DMS153 (cell line): ENCODE measurements around the gene PDGFD.

Source experiments
- DNase-seq: peaks from one replicate; lab custom pipeline; 2025; lab: John Stamatoyannopoulos, UW

Gene PDGFD

DNA sequence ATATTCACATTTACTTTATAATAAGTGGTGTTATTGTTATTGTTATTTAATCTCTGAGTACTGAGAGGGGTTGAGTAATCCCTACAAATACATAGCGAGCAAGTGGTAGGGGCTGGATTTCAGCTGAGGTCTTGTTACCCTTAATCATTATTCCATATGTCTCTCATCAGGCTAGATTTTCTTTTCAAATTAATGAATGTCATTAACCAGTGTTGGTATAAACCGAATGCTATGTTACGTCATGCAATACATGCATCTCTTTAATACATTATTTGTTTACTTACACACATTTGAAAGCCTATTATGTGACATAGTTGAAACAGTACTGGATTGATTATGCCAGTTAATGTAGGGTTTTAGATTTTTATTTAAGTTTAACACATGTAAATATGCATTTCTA is 18.9 kb downstream of the PDGFD start:
- DNase-seq = no peak

DNA sequence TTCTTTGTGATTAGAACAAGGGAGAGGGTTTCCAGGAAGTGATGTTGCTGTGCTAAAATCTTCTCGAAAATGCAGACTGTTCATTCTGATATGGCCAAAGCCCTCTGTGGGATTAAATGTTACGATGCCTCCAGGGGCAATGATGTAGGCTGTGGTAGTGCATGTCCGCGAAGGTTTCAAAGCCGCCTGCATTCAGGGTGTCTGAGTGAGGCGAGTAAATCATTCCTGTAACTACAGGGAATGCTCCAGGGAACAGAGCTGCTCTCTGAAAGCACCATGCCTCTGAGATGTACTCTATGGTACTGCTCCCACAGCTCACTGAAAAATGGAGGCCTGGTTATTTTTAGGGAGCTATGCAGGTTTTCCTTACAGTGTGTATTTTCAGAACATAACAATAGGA is 21.2 kb downstream of the PDGFD start:
- no peak for DNase-seq

DNA sequence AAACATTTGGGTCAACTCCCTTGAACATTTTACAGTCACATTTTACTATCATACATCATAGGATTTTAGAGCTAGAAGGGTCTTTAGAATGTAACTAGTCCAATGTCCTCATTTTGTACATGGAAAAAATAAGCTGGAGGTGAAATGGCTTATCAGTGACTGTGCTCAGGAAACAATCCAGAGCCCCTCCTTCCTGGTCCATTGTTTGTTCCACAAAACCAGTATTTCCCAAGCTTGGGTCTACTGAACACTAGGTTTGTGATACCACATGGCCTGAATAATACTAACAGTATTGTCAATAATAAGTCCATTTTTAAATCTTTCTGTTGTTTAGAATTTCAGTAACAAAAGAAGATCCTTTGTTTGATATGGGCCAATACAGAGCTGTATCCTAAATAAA is 27.1 kb downstream of the PDGFD start:
- no peak for DNase-seq

DNA sequence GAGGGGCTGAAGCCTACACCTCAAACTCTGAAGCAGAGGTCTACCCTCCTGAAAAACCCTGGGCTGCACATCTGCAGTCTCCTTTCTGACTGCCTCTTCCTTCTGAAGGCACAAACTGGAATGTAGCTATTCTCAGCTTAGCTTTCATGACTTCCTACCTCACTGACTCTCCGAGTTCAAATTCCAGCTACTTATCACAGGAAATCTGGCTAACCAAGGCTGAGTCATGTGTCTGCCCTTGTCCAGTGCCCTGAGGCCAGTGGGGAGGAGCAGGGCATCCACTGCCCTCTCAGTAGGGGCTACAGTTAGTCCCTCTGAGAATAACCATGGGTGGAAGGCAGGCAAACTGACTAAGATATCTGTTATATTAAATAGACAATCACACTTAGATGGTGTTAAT is 29.2 kb downstream of the PDGFD start:
- DNase-seq = no peak

DNA sequence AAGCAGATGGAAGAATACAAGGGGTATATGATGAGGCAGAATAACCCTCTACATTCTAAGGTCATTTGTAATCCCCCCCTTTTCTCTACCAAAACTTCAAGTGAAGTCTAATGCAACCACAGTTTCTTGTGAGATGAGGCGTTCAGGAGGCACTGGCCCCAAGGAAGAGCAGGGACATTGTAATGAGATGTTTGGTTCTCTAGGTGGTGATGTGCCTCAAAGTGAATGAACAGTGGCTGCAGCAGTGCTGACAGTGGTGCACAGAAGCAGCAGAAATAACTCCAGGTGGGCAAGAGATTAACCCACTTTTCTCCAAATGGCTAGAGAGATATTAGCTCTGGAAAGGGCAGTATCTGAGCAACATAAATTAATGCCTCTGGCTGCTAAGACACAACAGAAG is 33.8 kb downstream of the PDGFD start:
- no peak for DNase-seq

DNA sequence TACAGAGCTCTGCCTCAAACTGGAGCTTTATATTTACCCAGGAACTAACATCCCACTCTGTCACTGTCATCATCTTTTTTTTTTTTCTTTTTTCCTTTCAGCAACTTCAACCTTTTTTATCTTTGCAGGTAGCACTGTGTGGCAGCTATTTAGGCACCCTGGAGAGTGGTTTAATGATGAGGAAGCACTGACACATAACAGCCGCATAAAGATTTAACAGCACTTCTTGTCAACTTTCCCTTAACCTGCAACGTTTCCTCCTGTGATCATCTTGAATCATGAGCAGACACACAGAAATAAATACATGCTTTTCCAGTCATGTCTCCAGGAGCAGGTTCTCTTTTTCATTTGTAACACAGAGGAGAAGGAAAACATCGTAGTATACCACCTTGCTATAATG is 34.8 kb downstream of the PDGFD start:
- DNase-seq = no peak

DNA sequence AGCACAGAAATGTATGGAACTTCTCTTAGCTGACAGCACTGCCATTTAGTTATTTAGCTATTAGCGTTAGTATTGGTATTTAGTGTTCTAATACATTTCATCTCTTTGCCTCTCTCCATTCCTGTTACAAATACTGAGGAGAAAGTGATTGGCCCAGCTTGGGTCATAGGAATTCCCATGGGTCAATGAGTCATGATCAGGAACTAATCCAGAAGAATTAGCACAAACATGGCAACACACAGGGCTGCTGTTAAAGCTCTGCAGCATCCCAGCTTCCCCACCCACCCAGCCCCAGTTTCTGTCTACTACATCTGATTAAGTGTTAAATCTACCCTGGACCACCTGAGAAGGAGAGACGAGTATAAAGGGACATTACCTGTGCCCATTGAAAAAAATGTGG is 36.1 kb downstream of the PDGFD start:
- DNase-seq = no peak

DNA sequence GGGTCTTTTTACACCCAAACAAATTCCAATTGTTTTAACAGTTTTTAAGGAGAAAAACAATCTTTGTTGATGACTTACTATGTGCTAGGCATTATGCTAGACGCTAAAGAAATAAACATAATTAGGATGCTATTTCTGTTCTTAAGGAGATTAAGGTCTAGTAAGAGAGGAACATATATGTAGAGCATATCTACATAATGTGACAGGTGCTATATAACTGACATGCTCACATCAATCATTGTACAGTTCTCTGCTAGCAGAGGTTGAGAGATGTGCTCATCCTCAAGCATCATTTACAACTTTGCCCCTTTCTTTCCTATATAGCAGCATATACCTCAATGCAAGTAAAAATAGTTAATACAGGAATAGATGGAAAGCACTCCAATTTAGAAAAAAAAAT is 37.5 kb downstream of the PDGFD start:
- DNase-seq = no peak

DNA sequence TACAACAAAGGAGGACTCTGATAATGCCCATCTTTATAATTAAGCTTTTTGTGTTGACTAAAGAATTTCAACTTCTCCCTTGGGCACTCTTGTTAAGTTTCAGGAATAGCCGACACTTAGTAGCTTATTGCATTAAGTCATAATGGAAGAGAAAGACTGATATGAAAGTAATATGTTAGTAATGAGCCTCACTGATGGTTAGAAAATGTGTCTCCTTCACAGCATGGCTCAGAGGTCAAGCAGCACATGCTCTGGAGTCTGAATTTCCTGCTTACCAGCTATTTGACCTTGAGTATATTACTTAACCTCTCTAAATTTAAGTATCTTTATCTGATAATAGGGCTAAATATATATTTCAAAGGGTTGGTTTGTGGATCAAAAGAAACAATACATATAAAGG is 39.0 kb downstream of the PDGFD start:
- no peak for DNase-seq

DNA sequence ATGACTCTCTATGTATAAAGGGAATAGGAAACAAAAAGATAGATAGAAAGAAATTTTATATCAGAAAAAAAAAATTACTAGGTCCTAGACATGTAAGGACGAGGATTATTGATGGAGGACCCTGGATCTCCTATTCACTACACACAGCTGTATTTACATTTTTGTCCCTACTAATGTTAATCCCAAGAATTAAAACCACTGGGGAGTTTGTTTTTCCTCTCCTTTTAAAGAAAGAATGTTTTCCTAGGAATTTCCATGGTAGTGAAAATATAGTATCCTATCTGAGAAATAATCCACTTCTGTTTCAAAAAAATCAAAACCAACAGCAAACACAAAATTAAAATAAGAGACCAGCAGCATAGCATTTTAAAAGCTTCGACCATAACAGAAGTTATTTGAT is 41.1 kb downstream of the PDGFD start:
- no peak for DNase-seq

DNA sequence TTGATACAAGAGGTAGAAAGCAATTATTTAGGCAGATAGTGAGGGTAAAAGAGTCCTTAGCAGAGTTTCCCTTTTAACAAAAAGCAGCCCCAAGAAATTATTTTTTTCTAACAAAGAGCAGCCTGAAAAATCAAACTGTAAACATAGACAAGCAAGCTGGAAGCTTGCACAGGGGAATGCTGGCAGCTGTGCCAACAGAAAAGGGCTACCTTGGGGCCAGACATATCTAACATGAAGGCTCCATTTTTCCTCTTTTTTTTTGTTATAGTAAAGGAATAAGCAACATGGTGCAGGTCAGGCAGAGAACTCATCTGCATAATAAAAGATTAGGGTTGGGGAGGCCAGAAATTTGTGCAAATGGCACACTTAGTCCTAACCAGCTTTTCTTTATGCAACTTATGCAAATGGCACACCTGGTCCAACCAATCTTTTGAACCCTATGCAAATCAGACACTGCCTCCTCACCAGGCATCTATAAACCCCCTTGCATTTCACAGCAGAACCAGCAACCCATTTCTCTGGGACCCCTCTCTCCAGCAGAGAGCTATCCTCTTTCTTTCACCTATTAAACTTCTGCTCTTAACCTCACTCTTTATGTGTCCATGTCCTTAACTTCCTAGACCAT is 41.8 kb downstream of the PDGFD start:
- DNase-seq = no peak

DNA sequence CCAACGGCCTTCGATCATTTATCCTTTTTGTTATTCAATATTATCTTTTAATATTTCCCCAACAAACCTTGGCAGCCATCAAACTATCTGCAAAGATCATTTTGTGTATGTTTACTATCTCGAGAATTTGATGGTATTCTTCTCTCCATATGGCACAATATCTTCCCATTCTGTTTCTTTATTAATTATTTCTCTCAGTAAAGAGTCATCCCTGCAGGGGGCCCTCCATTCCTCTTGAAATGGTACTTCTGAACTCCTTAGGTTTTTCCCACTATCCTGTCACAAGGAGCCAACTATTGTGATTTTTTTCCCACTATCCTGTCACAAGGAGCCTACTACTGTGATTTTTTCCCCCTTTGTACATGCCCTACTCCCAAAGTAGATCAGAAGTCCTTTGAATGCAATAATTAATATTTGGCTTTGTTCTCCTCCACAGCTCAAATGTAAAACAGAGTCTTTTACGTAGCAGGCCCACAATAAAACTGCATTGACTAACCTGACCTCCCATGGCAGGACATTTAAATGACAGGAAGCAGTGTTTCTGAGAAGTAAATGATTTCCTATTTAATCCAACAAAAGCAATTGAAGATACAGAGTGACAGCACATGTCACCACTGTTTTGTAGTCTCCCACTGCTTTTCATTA is 43.3 kb downstream of the PDGFD start:
- no peak for DNase-seq

DNA sequence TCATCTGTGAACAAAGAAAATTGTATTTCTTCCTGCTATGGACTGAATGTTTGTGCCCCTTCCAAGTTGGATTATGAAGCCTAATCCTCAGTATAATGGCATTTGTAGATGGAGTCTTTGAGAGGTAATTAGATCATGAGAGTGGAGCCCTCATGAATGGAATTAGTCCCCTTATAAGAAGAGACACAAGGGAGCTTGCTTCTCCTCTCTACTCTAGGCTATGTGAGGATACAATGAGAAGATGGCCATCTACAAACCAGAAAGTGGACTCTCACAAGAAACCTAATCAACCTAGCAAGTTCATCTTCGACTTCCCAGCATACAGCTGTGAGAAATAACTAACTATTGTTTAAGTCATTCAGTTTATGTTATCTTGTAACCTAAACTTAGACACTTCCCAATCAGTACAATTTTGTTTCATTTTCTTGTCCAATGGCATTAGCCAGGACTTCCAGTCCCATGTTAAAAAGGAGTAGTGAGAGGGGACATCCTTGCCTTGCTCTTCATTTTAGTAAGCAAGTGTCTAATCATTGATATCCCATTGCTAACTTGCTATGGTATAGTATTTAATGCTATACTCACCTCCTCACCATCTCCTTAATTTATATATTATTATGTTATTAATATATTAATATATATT is 45.7 kb downstream of the PDGFD start:
- no peak for DNase-seq

DNA sequence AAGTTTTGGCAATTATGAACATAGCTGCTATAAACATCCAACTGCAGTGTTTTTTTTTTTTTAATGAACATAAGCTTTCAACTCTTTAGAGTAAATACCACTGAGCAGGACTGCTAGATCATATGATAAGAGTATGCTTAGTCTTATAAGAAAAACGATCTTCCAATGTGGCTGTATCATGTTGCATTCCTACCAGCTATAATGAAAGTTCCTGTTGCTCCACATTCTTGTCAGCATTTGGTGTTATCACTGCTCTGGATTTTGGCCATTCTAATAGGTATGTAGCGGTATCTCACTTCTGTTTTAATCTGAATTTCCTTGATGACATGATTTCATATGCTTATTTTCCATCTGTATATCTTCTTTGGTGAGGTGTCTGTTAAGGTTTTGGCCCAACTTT is 50.4 kb downstream of the PDGFD start:
- DNase-seq = no peak

DNA sequence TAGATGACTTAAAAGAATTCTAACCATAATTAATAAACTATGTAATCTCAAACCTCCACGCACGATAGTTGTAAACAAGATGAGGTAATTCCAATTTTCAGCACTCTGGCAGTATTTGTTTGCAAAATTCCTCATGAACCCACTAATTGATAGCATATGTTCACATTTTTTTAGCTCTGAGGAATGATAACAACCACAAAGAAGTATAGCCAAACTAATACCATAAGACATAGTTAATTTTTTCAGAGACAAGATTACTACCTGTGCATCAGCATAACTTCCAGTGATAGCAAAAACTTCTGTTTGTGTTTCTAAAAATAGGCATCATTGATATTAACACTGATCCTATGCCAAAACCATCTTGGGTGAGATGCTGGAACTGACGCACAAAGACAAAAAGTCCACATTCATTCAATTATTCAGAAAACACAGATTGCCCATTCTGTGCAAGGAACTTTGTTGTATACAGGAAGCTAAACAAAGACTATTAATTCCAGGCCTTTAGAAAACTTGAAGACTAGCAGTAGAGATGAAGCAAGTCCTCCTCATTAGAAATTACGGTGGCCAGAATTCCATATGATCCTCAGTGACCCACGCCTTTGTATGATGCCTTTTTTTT is 57.7 kb downstream of the PDGFD start:
- DNase-seq = no peak

DNA sequence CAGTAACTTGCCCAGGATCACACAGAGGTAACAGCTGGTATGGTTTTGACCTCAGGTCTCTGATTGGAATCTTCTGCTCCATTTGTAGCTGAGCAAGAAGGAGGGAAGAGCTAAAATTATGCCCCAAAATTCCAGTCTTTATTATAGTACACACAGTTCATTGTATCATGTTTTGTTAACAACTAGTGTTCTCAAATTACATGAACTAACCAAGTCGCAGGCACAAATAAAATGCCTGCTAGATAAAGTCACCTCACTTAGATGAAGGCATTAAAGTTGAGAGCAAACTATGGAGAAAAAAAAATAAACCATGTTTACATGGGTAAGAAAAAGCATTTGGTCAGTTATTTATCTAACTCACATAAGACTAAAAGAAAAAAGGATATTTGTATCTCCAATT is 58.8 kb downstream of the PDGFD start:
- no peak for DNase-seq

DNA sequence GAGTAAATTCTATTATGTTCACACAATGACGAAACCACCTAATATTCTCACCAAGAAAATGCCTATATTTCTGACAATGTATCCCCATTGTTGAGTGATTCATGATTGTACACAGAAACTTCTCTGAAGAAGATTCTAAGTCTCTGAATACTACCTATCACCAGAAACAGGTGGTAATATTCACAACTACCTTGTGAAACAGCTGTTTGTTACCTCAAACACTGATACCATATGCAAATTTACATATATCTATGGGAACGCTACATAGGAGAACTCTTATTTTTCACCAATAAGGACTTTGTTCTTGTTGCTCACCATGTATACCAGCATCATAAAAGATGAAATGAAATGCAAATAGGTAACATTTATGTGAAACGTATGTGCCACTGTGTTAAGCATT is 59.3 kb downstream of the PDGFD start:
- DNase-seq = no peak

DNA sequence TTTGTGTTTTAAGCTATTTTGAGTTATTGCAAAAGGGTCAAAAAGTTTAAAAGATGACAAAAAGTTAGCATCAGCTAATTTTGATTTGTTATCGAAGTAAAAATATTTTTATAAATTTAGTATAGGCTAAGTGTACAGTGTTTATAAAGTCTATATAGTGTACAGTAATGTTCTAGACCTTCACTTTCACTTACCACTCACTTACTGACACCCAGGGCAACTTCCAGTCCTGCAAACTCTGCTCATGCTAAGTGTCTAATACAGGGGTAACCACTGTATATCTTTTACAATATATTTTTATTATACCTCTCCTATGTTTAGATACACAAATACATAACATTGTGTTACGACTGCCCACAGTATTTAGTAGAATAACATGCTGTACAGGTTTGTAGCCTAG is 59.7 kb downstream of the PDGFD start:
- no peak for DNase-seq

DNA sequence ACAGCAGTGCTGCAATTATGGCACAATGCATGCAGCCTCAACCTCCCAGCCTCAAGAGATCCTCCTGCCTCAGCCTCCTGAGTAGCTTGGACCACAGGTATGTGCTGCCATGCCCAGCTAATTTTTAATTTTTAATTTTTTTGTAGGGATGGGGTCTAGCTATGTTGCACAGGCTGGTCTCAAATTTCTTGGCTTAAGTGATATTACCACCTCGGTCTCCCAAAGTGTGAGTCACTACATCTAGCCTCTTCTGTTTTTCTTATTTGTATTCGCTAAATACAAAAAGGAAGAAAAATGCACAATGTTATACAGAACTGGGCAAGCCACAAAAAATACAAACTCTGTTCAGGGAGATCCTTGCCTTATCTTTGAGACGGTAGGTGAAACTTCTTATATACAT is 65.4 kb downstream of the PDGFD start:
- DNase-seq = no peak

DNA sequence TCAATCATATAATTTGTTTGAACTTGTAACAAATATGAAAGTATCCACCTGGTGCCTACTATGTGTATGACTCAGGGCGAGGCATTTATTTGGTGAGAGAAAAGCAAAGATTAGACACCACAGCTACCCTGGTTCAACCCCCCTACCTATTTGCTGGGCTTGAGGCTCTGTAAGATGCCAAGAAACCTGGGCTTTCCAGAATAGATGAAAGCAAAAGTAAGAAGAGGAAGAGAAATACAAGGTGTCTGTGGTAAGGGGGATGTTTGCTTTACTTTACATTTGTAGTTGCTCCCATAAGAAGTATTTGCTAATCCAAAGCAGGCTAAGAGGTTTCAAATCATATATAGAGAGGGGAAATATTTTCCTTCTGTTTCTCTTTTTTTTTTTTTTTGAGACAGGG is 65.8 kb downstream of the PDGFD start:
- no peak for DNase-seq

DNA sequence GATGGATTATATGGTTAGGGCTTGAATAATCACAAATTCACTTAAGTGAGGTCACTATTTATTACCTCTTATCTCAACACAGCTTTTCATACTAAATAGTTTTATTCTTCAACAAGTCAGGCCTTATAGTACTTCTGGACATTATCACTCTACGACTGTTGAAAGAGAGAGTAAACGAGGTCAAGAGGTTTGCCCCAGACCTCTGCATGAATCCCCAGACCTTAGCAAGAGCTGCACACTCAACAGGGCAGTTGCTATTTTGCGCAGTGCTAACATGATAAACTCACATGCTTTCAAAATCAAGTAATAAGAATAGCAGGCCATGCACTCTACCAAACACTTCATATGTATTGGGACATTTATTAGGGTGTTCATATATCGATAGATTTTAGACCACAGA is 67.0 kb downstream of the PDGFD start:
- DNase-seq = no peak

DNA sequence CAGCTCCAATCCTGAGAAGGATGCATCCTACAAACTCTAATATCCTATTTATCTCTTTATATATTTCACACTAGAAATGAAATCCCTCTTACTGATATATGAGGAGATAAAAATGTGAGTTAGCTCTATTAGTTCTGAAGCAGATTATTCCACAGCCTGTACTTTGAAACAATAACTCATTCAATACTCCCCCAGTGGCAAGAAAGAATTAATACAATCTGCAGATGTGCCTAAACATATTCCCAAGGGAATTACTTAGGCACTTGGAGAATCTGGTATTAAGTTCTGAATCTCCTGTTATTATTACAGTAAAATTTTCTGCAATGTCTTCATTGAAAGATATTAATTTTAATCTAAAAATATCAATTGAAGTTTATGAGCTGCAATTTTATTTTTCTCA is 68.2 kb downstream of the PDGFD start:
- no peak for DNase-seq

DNA sequence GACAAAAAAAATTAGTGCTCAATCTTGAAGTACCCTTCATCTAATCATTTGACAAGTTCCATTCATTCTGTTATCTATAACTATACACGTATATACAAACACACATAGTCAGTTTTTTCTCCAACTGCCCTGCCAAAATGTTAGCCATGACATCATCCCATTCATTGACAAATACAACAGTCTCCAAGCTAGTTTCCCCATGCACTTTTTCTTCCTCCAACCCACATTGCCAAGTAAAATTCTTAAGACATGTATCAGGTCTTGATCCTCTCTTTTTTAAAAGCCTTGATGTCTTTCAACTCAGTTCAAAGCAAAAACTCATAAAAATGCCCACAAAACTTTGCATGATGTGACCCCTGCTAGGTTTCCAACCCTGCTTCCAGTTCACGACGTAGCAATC is 69.4 kb downstream of the PDGFD start:
- DNase-seq = no peak
